Measurements from ENCODE around the gene FAM135A. TPM values are rescaled to one million over a fixed set of nuclear protein-coding genes. Genes with fewer than 3 reads are reported as not detected.
"Not testable (repeated sequence)": the region's sequence is repeated elsewhere in the genome, so short reads cannot be mapped to it uniquely, and the experiment has no call there.

The FAM135A gene
- total RNA-seq, 2 experiments from 2014 or later = 8.2 to 9.4 TPM

- DNase-seq = no peak
- ATAC-seq = no peak
- H3K4me3 Mint-ChIP-seq = no peak overlapping the region
- peaks cover 16% of the 10 kb centered on the region for H3K36me3 Mint-ChIP-seq (ENCODE audit: low read depth)
- ChIA-PET CTCF (no interaction called here), POLR2A (no interaction called here)
- H3K9me3 Mint-ChIP-seq = no peaks in the 10 kb centered on the region
- no peak overlapping the region for H3K27ac Mint-ChIP-seq
- no peaks in the 10 kb centered on the region for H3K4me1 Mint-ChIP-seq (ENCODE audit: low read depth)
- no peak for TF ChIP-seq CTCF (IDR thresholded peaks at IDR 0.05)
- intact Hi-C loops (cut with micrococcal nuclease) = no loop called here
- H3K27me3 Mint-ChIP-seq = no peaks in the 10 kb centered on the region
These were observed 10.2 kb downstream of the FAM135A start for GRCh38 chr6:70423189-70424134.

- POLR2A ChIA-PET = interaction anchor here (1.0 kb wide), 1 partner anchor 11 kb away, joined by 5 read pairs; the partner anchor contains the start of gene FAM135A
- no peak for TF ChIP-seq CTCF (IDR thresholded peaks at IDR 0.05)
- Mint-ChIP-seq H3K27me3 (no peaks in the 10 kb centered on the region), H3K4me1 (ENCODE audit: low read depth) (no peaks in the 10 kb centered on the region), H3K4me3 (no peak overlapping the region), H3K27ac (no peak overlapping the region), H3K9me3 (no peaks in the 10 kb centered on the region), H3K36me3 (ENCODE audit: low read depth) (peaks cover 18% of the 10 kb centered on the region)
- ATAC-seq = no peak
- intact Hi-C loops (cut with micrococcal nuclease) = no loop called here
- CTCF ChIA-PET = no interaction called here
- DNase-seq = no peak
These were observed 11.0 kb downstream of the FAM135A start for GRCh38 chr6:70424291-70424690.

GRCh38 chr6:70436320-70436719, 23.0 kb downstream of the FAM135A start:
- POLR2A ChIA-PET = no interaction called here
- H3K27ac Mint-ChIP-seq = no peak overlapping the region
- peaks cover 22% of the 10 kb centered on the region for H3K36me3 Mint-ChIP-seq (ENCODE audit: low read depth)
- intact Hi-C loops (cut with micrococcal nuclease) = no loop called here
- DNase-seq = no peak
- H3K4me3 Mint-ChIP-seq = no peak overlapping the region
- TF ChIP-seq CTCF (IDR thresholded peaks at IDR 0.05) = no peak
- ATAC-seq = no peak
- H3K27me3 Mint-ChIP-seq = no peaks in the 10 kb centered on the region
- no peaks in the 10 kb centered on the region for H3K9me3 Mint-ChIP-seq
- CTCF ChIA-PET = no interaction called here
- H3K4me1 Mint-ChIP-seq (ENCODE audit: low read depth) = no peaks in the 10 kb centered on the region

DNA sequence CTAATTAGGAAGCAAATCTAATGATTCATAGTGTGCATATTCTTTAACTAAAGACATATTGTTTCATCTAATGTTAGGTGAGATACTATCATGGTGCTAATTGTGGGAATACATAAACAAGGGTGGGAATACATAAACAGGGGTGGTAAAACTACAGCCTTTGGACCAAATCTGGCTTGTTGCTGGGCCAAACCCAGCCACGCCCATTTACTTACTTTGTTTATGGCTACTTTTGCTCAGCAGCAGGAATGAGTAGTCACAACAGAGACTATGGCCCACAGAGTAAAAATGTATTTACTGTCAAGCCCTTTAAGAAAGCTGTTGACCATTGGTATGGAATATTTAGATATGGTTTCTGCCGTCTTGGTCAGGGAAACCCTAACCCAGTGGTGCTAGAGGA, 31.7 kb downstream of the FAM135A start:
- Mint-ChIP-seq H3K9me3 (peaks cover 16% of the 10 kb centered on the region), H3K27me3 (no peaks in the 10 kb centered on the region), H3K36me3 (ENCODE audit: low read depth) (peaks cover 26% of the 10 kb centered on the region), H3K27ac (no peak overlapping the region), H3K4me3 (no peak overlapping the region), H3K4me1 (ENCODE audit: low read depth) (no peaks in the 10 kb centered on the region)
- DNase-seq (no peak), ATAC-seq (no peak)
- CTCF ChIA-PET = no interaction called here
- TF ChIP-seq CTCF (IDR thresholded peaks at IDR 0.05) = no peak
- intact Hi-C loops (cut with micrococcal nuclease) = no loop called here
- POLR2A ChIA-PET = no interaction called here

DNA sequence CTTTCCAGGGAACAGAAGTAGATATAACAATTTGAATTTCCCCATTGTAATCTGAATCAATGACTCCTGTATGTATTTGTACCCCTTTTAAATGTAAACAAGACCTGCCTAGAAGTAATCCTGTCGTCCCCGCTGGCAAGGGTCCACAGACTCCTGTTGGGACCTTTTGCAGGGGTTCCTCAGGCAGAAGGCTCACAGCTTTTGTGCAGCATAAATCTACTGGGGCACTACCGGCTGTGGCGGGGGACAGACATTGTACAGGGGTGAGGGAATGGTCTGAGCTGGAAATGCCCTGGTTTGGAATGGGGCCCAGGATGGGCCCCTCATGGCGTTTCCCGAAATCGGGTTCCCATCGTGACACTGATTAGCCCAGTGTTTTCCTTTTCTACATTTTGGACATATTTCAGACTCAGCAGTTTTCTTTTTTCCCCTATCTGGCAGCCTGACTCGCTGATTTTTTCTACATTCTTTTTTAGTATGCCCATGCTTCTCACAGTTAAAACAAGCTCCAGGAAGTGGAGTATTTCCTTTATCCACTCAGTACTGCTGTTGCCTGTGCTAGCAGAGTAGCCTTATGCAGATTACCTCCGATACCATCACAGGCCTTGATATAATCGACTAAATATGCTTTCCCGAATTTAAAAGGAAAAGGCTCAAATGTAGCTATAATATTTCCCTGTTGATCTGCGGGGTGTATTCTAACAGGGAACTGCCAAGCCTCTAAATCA, 34.2 kb downstream of the FAM135A start:
- H3K4me3 Mint-ChIP-seq; H3K27me3 Mint-ChIP-seq; H3K27ac Mint-ChIP-seq; H3K4me1 Mint-ChIP-seq (ENCODE audit: low read depth); POLR2A ChIA-PET; intact Hi-C loops (cut with micrococcal nuclease); DNase-seq; CTCF ChIA-PET; ATAC-seq: not testable (repeated sequence)
- H3K36me3 Mint-ChIP-seq (ENCODE audit: low read depth) = peaks cover 31% of the 10 kb centered on the region
- peaks cover 16% of the 10 kb centered on the region for H3K9me3 Mint-ChIP-seq

DNA sequence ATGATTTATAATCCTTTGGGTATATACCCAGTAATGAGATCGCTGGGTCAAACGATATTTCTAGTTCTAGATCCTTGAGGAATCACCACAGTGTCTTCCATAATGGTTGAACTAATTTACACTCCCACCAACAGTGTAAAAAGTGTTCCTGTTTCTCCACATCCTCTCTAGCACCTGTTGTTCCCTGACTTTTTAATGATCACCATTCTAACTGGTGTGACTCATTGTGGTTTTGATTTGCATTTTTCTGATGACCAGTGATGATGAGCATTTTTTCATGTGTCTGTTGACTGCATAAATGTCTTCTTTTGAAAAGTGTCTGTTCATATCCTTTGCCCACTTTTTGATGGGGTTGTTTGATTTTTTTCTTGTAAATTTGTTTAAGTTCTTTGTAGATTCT, 40.6 kb downstream of the FAM135A start:
- DNase-seq; intact Hi-C loops (cut with micrococcal nuclease); POLR2A ChIA-PET; ATAC-seq; H3K9me3 Mint-ChIP-seq; CTCF ChIA-PET; H3K27ac Mint-ChIP-seq; H3K27me3 Mint-ChIP-seq; H3K4me1 Mint-ChIP-seq (ENCODE audit: low read depth); H3K4me3 Mint-ChIP-seq: not testable (repeated sequence)
- peaks cover 32% of the 10 kb centered on the region for H3K36me3 Mint-ChIP-seq (ENCODE audit: low read depth)
